ENCODE data around the gene CORO2B. TPM values are rescaled to one million over a fixed set of nuclear protein-coding genes. Genes with fewer than 3 reads are reported as not detected.

Gene CORO2B
- total RNA-seq, 4 donors from 2014 or later = 3.1 to 9.6 (median 8.6) TPM

DNA sequence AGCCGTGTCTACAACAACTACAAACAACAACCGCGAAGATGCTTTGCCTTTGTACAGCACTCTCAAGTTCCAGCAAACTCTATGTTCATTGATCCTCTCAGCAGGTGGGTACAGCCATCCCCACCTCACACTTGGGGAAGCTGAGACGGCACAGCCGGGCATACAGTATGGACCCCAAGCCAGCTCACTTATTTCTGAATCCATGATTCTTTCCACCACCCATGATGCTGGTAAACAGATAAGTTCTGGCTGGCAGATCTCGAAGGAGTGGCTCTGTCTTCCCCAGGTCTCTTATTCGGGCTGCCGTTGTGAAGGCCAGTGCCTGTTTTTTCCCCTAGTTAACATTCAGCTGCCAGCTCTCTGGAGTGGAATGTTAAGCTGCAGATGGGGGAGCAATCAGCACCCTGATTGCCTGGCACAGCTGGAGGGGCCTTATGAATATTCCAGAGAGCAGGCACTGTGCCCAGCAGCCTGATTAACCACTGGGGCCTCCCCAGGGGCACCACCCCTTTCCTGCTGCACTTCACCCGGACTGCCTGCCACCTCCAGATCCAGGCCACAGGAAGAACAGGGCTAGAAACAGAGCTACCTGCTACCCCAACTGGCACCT lies 73.2 kb downstream of the CORO2B start:
- intact Hi-C loops (cut with DNase I) = loop anchor here (5.0 kb wide), 1 partner anchor 95 kb away; no protein-coding TSS in a partner anchor
- Histone ChIP-seq H3K27ac (no peak overlapping the region), H3K9me3 (no peaks in the 10 kb centered on the region), H3K36me3 (no peaks in the 10 kb centered on the region), H3K4me3 (replicated peaks in 1 of 3) (no peak overlapping the region), H3K27me3 (no peaks in the 10 kb centered on the region), H3K4me1 (peaks cover 5 to 13% of the 10 kb centered on the region in 2 donors)
- 51 to 61% methylated on average over 9 of the region's 9 CpGs for WGBS, 2 donors
- peak; percentile 78 to 79 for DNase-seq
- TF ChIP-seq CTCF (IDR thresholded peaks at IDR 0.05) (no peak), POLR2A (IDR thresholded peaks at IDR 0.05) (no peak)

GRCh38 chr15:68653031-68653635 lies 74.3 kb downstream of the CORO2B start:
- H3K9me3 ChIP-seq = no peaks in the 10 kb centered on the region
- H3K36me3 ChIP-seq = no peaks in the 10 kb centered on the region
- DNase-seq = no peak
- intact Hi-C loops (cut with DNase I) = loop anchor here (5.0 kb wide), 1 partner anchor 96 kb away; no protein-coding TSS in a partner anchor
- no peak overlapping the region for H3K27ac ChIP-seq
- H3K4me1 ChIP-seq = peaks cover 5 to 13% of the 10 kb centered on the region in 2 donors
- 93 to 97% methylated on average over 5 to 6 of the region's 6 CpGs for WGBS, 2 donors
- H3K27me3 ChIP-seq = no peaks in the 10 kb centered on the region
- TF ChIP-seq CTCF (IDR thresholded peaks at IDR 0.05) (no peak), POLR2A (IDR thresholded peaks at IDR 0.05) (no peak)
- H3K4me3 ChIP-seq (replicated peaks in 1 of 3) = no peak overlapping the region

GRCh38 chr15:68653801-68654200 lies 75.0 kb downstream of the CORO2B start:
- Histone ChIP-seq H3K4me3 (replicated peaks in 1 of 3) (no peak overlapping the region), H3K9me3 (no peaks in the 10 kb centered on the region), H3K4me1 (peaks cover 5 to 13% of the 10 kb centered on the region in 2 donors), H3K27ac (no peak overlapping the region), H3K27me3 (no peaks in the 10 kb centered on the region), H3K36me3 (no peaks in the 10 kb centered on the region)
- intact Hi-C loops (cut with DNase I) = loop anchor here (5.0 kb wide), 1 partner anchor 96 kb away; no protein-coding TSS in a partner anchor
- DNase-seq = no peak
- 93 to 95% methylated on average over 6 of the region's 6 CpGs for WGBS, 2 donors
- TF ChIP-seq CTCF (IDR thresholded peaks at IDR 0.05) (no peak), POLR2A (IDR thresholded peaks at IDR 0.05) (no peak)

GRCh38 chr15:68654786-68655560 lies 76.2 kb downstream of the CORO2B start:
- H3K36me3 ChIP-seq = no peaks in the 10 kb centered on the region
- no peak for TF ChIP-seq CTCF (IDR thresholded peaks at IDR 0.05)
- no peak for TF ChIP-seq POLR2A (IDR thresholded peaks at IDR 0.05)
- 88 to 93% methylated on average over 8 of the region's 8 CpGs for WGBS, 2 donors
- no peaks in the 10 kb centered on the region for H3K9me3 ChIP-seq
- no peak overlapping the region for H3K27ac ChIP-seq
- H3K27me3 ChIP-seq = no peaks in the 10 kb centered on the region
- intact Hi-C loops (cut with DNase I) = loop anchor here (5.0 kb wide), 1 partner anchor 98 kb away; no protein-coding TSS in a partner anchor
- no peak overlapping the region for H3K4me3 ChIP-seq (replicated peaks in 1 of 3)
- no peak for DNase-seq
- H3K4me1 ChIP-seq = peaks cover 5 to 13% of the 10 kb centered on the region in 2 donors

All from thyroid gland (tissue), 4 donors.